AG09309 (cell line): ENCODE data around the gene APBB2.

Source experiments
- DNase-seq: peaks from one replicate; pipeline ENCODE4 v3.0.0-alpha.2; 2010; ENCODE audit warnings: low read depth
- H3K4me3 ChIP-seq: 2 replicates; pipeline ENCODE4 v1.5.1; 2011; ENCODE audit warnings: mild to moderate bottlenecking, low read depth, low read length, moderate library complexity; ENCODE audit not compliant: control insufficient read depth
- CTCF ChIP-seq: IDR thresholded peaks from 2 replicates; pipeline ENCODE4 v1.5.1; 2011; ENCODE audit warnings: mild to moderate bottlenecking, low read depth, low read length, inconsistent platforms; ENCODE audit not compliant: insufficient read depth, control insufficient read depth; ENCODE audit errors: missing control alignments

Gene APBB2

DNA sequence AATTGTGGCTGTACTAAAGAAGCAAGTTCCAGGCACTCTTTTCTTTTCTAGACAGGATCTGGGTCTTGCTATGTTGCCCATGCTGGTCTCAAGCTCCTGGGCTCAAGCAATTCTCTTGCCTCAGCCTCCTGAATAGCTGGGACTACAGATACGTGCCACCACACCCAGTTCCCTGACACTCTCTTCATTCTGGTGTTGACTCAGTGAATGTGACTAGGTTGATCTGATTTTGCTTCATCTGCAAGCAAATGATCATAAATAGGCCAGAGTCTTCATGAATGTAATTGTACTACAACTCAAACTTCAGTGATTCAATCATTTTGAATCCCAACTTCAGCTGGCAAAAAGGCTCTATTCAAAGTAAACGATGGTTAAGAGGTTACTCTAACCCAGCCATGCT is 78.5 kb downstream of the APBB2 start:
- H3K4me3 ChIP-seq = no peak overlapping the region
- TF ChIP-seq CTCF = no peak
- no peak for DNase-seq

DNA sequence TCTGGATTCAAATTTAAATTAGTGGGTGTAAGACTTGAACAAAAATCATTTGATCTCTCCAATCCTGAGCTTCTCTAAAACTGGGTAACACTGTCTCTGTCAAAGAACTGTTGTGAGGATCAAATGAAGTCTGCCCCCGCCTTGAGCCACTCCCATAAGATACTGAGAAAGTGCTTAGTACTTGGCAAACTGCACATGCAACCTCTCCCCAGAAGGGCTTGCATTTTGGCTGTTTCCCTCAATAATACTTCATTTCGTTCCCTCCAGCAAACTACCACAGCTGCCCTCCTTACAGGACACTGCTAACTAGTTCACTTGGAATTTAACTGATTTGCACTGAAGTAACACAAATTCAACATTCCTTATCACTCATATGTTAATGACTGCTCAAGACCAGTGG is 79.8 kb downstream of the APBB2 start:
- no peak for DNase-seq
- no peak overlapping the region for H3K4me3 ChIP-seq

DNA sequence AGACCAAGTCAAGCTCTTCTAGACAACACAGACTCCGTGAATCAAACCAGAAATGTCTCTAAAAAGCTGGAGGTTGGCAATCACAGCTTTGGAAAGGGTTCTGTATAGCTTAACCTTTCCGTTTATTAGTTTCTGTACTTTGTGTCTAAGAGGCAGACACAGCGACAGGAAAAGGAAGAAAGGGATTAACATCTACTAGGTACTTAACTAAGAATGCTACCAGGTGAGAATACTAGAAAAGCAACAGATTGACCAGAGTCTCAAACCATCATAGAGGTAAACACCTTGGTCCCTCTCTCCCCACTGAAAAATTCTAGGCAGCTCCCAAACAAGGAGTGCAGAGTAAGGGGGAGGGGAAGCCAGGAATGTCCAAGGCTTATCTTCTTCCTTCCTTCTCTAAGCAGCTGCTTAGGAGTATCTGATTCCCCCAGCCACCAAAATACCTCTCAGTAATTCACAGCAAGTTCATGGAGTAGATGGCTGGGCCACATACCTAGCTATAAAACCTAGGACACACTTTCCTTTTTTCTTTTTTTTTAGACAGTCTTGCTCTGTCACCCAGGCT is 80.8 kb downstream of the APBB2 start:
- no peak for DNase-seq

More for the DNA sequence above, 79.8 kb downstream of the APBB2 start:
- no peak for TF ChIP-seq CTCF

DNA sequence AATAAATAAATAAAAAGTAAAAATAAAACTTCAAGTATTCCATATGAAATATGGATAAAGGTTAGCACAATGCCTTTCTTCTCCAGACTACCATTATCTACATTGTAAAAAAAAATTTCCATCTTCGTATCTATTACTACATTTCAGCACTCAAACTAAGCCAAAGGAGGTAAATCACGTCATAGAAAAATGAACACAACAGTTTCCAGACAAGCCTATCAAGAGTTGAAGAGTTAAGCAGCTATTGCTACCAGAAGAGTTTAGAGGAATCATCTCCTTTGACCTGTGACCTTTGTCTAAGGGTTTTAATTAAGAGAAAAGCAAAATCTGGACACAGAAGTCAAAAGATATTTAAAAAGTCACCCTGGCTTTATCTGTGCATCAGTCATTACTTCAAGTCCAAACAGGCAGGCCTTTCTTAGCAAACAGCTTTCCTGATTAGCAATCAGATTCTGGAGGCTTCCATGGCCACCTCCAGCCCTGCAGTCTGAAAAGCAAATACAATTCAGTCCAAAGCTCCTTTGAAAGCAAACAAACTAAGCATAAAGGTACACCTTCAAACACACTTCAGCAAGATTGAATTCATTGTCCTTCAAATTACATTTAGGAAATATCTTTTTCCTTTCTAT is 82.2 kb downstream of the APBB2 start:
- TF ChIP-seq CTCF = no peak
- no peak overlapping the region for H3K4me3 ChIP-seq
- no peak for DNase-seq

More for the DNA sequence above, 80.8 kb downstream of the APBB2 start:
- no peak overlapping the region for H3K4me3 ChIP-seq
- no peak for TF ChIP-seq CTCF

- TF ChIP-seq CTCF = no peak
- no peak overlapping the region for H3K4me3 ChIP-seq
- no peak for DNase-seq
These were observed 84.4 kb downstream of the APBB2 start for GRCh38 chr4:41129936-41130440.

GRCh38 chr4:41129128-41129754 is 85.1 kb downstream of the APBB2 start:
- no peak for DNase-seq
- no peak for TF ChIP-seq CTCF
- H3K4me3 ChIP-seq = no peak overlapping the region
